ENCODE data around the gene JOSD2. TPM values are rescaled to one million over a fixed set of nuclear protein-coding genes. Genes with fewer than 3 reads are reported as not detected.

The JOSD2 gene
- total RNA-seq, 1 experiment from 2014 or later = 40.9 TPM

DNA sequence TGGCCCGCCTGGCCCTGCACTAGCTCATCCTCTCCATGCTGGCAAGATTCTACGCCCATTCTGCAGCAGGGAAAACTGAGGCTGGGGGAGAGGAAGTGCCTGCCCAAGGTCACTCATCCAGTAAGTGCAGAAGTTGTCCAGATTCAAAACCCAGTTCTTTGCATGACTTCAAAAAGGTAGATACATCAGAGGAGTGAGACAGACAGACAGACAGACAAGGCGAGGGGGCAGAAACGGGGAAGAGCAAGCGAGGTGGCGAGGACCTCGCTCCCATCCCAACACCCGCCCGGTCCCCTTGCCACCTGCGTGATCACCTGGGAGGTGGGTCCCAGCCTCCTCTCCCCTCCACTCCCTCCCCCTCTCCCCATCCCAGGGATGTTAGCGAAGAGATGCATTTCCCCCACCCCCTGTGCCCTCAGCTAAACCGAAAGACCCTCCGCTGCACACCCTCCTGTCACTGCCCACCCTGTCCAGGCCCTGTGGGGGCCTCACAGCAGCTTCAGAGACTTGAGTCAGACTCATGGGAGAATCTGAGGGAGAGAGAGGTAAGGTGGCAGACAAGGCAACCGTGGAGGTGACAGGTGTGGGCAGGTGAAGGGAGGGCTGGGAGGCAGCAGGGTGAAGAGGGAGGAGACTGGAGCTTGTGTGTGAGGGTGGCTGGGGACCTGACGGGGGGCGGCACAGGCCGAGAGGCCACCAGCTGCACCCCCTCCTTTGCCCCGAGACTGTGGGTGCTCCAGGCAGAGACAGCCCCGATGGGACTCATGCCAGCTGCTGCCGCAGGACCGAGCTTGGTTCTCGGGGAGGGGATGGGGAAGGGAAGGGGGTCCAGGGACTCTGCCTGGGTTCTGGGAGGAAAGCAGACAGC lies 38.3 kb upstream of the JOSD2 start:
- CTCF ChIA-PET = interaction anchor here (0.7 kb wide), 1 partner anchor 234 kb away, joined by 4 read pairs; no protein-coding TSS in a partner anchor
- TF ChIP-seq ELF1 (IDR thresholded peaks at IDR 0.05; ENCODE audit: borderline replicate concordance, low read depth) (no peak), SP1 (IDR thresholded peaks at IDR 0.05; ENCODE audit: low read depth) (no peak), JUND (IDR thresholded peaks at IDR 0.05) (no peak)
- TF ChIP-seq, protein P1, sequence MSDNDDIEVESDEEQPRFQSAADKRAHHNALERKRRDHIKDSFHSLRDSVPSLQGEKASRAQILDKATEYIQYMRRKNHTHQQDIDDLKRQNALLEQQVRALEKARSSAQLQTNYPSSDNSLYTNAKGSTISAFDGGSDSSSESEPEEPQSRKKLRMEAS (IDR thresholded peaks at IDR 0.05) = no peak
- no peaks in the 10 kb centered on the region for H3K9me2 ChIP-seq (ENCODE audit: insufficient read depth)
- no peak for DNase-seq (ENCODE audit: low read depth, low spot score)
- H4K20me1 ChIP-seq (ENCODE audit: insufficient read depth) = no peaks in the 10 kb centered on the region
- H3K27me3 ChIP-seq (ENCODE audit: insufficient read depth, low read length) = no peaks in the 10 kb centered on the region
- no peaks in the 10 kb centered on the region for H3K9me3 ChIP-seq (ENCODE audit: control insufficient read depth in 1 of 2, insufficient read depth in 1 of 2, low read depth in 1 of 2, low read length in 2 of 2)
- H3K4me1 ChIP-seq (ENCODE audit: control insufficient read depth in 1 of 2, insufficient read depth in 2 of 2, low read length in 2 of 2) = no peaks in the 10 kb centered on the region
- RAD21 ChIA-PET (ENCODE audit: low non-redundant PET in 1 of 2, low total read pairs in 2 of 2, uncharacterized antibody in 2 of 2, unreplicated experiment in 2 of 2) = no interaction called here
- ATAC-seq = no peak
- H3K4me2 ChIP-seq (ENCODE audit: low read length) = no peak overlapping the region
- H3K27ac ChIP-seq (ENCODE audit: low read depth, low read length) = no peak overlapping the region
- intact Hi-C loops (cut with micrococcal nuclease) = no loop called here
- POLR2A ChIA-PET = no interaction called here
- no peaks in the 10 kb centered on the region for H3K79me2 ChIP-seq (ENCODE audit: insufficient read depth, low read length)
- no TSS peak for BruUV-seq (replicated peaks)
- no peak overlapping the region for H2AFZ ChIP-seq (ENCODE audit: low read depth, low read length, poor library complexity, severe bottlenecking)
- no peaks in the 10 kb centered on the region for H3K36me3 ChIP-seq (ENCODE audit: control insufficient read depth in 1 of 2, insufficient read depth in 2 of 2, low read length in 2 of 2)
- H3K4me3 ChIP-seq (replicated peaks in 1 of 2; ENCODE audit: low read depth in 1 of 2, low read length in 2 of 2) = no peak overlapping the region
- H3K9ac ChIP-seq (ENCODE audit: low read length) = no peak overlapping the region

DNA sequence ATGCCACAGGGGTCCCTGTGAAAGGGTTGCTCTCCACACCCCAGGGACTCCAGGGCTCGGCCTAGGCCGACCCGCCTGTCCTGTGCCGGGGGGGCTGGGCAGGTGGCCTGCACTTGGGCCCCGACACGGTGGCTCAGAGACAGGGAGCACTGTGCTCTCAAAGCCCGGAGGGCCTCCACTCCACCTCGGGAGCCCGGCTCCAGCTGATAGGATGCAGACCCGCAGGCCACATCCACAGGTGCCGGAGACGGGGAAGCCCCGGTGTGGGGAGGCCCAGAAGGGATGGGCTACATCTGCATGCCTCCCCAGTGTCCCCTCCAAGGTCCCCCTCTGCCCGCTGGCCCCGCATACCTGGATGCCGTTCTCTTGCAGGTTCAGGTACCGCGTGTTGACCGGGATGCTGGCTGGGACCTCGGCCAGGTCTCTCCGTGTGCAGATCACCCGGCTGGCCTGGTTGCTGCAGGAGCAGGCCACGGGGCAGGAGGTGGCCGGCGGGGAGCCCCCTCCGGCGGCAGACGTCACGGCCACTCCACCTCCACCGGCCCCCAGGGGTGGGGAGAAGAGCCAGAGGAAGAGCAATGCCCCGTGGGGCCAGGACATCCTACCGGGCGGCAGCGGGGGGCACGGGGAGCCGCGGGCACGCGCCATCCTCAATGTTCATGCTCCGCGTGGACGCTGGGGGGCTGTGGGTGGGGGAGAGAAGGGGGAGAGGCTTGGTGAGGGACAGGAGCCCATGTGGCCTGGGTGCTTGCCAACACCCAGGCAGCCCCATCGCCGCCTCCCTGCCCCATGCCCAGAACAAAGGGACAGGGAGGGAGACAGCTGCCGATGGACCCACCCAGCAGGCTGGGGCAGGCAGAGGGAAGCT lies 37.4 kb upstream of the JOSD2 start:
- H3K79me2 ChIP-seq (ENCODE audit: insufficient read depth, low read length) = no peaks in the 10 kb centered on the region
- POLR2A ChIA-PET = no interaction called here
- H3K9me2 ChIP-seq (ENCODE audit: insufficient read depth) = no peaks in the 10 kb centered on the region
- RAD21 ChIA-PET (ENCODE audit: low non-redundant PET in 1 of 2, low total read pairs in 2 of 2, uncharacterized antibody in 2 of 2, unreplicated experiment in 2 of 2) = no interaction called here
- H4K20me1 ChIP-seq (ENCODE audit: insufficient read depth) = no peaks in the 10 kb centered on the region
- H3K4me1 ChIP-seq (ENCODE audit: control insufficient read depth in 1 of 2, insufficient read depth in 2 of 2, low read length in 2 of 2) = no peaks in the 10 kb centered on the region
- BruUV-seq (replicated peaks) = no TSS peak
- DNase-seq (ENCODE audit: low read depth, low spot score) = no peak
- CTCF ChIA-PET = interaction anchor here (1.7 kb wide), 1 partner anchor 8 kb away, joined by 6 read pairs; no protein-coding TSS in a partner anchor
- ATAC-seq = no peak
- no peak overlapping the region for H3K9ac ChIP-seq (ENCODE audit: low read length)
- H3K36me3 ChIP-seq (ENCODE audit: control insufficient read depth in 1 of 2, insufficient read depth in 2 of 2, low read length in 2 of 2) = no peaks in the 10 kb centered on the region
- no peak overlapping the region for H3K4me3 ChIP-seq (replicated peaks in 1 of 2; ENCODE audit: low read depth in 1 of 2, low read length in 2 of 2)
- H3K4me2 ChIP-seq (ENCODE audit: low read length) = no peak overlapping the region
- no peaks in the 10 kb centered on the region for H3K27me3 ChIP-seq (ENCODE audit: insufficient read depth, low read length)
- H2AFZ ChIP-seq (ENCODE audit: low read depth, low read length, poor library complexity, severe bottlenecking) = no peak overlapping the region
- intact Hi-C loops (cut with micrococcal nuclease) = no loop called here
- no peaks in the 10 kb centered on the region for H3K9me3 ChIP-seq (ENCODE audit: control insufficient read depth in 1 of 2, insufficient read depth in 1 of 2, low read depth in 1 of 2, low read length in 2 of 2)
- no peak overlapping the region for H3K27ac ChIP-seq (ENCODE audit: low read depth, low read length)
- no peak for TF ChIP-seq SP1 (IDR thresholded peaks at IDR 0.05; ENCODE audit: low read depth)
- TF ChIP-seq, protein P1 (IDR thresholded peaks at IDR 0.05) = no peak
- TF ChIP-seq, protein P2, sequence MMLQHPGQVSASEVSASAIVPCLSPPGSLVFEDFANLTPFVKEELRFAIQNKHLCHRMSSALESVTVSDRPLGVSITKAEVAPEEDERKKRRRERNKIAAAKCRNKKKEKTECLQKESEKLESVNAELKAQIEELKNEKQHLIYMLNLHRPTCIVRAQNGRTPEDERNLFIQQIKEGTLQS (IDR thresholded peaks at IDR 0.05) = no peak
- TF ChIP-seq YY1 (IDR thresholded peaks at IDR 0.05; ENCODE audit: extremely low read depth, insufficient replicate concordance, low read depth, low read length) = no peak
- no peak for TF ChIP-seq FOSL1 (IDR thresholded peaks at IDR 0.05; ENCODE audit: low read depth)
- TF ChIP-seq JUND (IDR thresholded peaks at IDR 0.05) = no peak
- no peak for TF ChIP-seq EZH2 (IDR thresholded peaks at IDR 0.05)

Data from HCT116 (cell line).